Caco-2 (cell line): ENCODE measurements around the gene CROCC2. TPM values are rescaled to one million over a fixed set of nuclear protein-coding genes. Genes with fewer than 3 reads are reported as not detected.

Experiments used
- BruUV-seq: library from RNA; stranded (reverse); fragments of 400-500 nt; replicated peaks from 2 replicates; lab custom pipeline; 2021; lab: Mats Ljungman, UMichigan
- CTCF ChIA-PET: fragments of 300-600 bp; sonication (Branson Sonifier 250); formaldehyde crosslinking; loops from one replicate; lab custom pipeline; 2022; ENCODE audit warnings: antibody characterized with exemption; lab: Charles Lee
- POLR2A ChIA-PET: fragments of 300-600 bp; sonication (Branson Sonifier 250); formaldehyde crosslinking; loops from one replicate; lab custom pipeline; 2022; ENCODE audit warnings: antibody characterized with exemption; lab: Charles Lee
- DNase-seq, 2 experiments: peaks; one replicate each; pipeline versions ENCODE4 v3.0.0 to v3.0.0-alpha.2; 2020 to 2022
- H3K27me3 ChIP-seq: replicated peaks from 2 replicates; pipeline ENCODE4 v1.6.0; 2011; ENCODE audit warnings: low read length; ENCODE audit not compliant: control insufficient read depth, insufficient read depth
- H3K36me3 ChIP-seq: 2 replicates; pipeline ENCODE4 v1.5.1; 2011; ENCODE audit warnings: low read length; ENCODE audit not compliant: control insufficient read depth, insufficient read depth
- H3K4me1 ChIP-seq: fragments of 250-450 bp; sonication (Bioruptor Pico); 2 replicates; pipeline ENCODE4 v1.5.1; 2020; ENCODE audit warnings: mild to moderate bottlenecking
- H3K4me3 ChIP-seq: 2 replicates; pipeline ENCODE4 v1.5.1; 2011; ENCODE audit warnings: low read depth, mild to moderate bottlenecking, control low read depth, low read length
- H3K9me3 ChIP-seq: fragments of 250-450 bp; sonication (Bioruptor Pico); 2 replicates; pipeline ENCODE4 v1.5.1; 2020; ENCODE audit warnings: mild to moderate bottlenecking, moderate library complexity
- H3K27ac Mint-ChIP-seq: one replicate; pipeline ENCODE4 v1.8.0; 2022; ENCODE audit warnings: mixed read lengths; ENCODE audit not compliant: unreplicated experiment
- H3K27me3 Mint-ChIP-seq: one replicate; pipeline ENCODE4 v1.8.0; 2022; ENCODE audit warnings: mixed read lengths; ENCODE audit not compliant: insufficient read depth, unreplicated experiment
- H3K36me3 Mint-ChIP-seq: one replicate; pipeline ENCODE4 v1.8.0; 2022; ENCODE audit warnings: mild to moderate bottlenecking, mixed read lengths; ENCODE audit not compliant: insufficient read depth, unreplicated experiment
- H3K4me1 Mint-ChIP-seq: one replicate; pipeline ENCODE4 v1.8.0; 2022; ENCODE audit warnings: low read depth, mixed read lengths; ENCODE audit not compliant: unreplicated experiment
- H3K4me3 Mint-ChIP-seq: one replicate; pipeline ENCODE4 v1.8.0; 2022; ENCODE audit warnings: mild to moderate bottlenecking, moderate library complexity, mixed read lengths; ENCODE audit not compliant: unreplicated experiment
- H3K9me3 Mint-ChIP-seq: one replicate; pipeline ENCODE4 v1.8.0; 2022; ENCODE audit warnings: mixed read lengths; ENCODE audit not compliant: unreplicated experiment
- CTCF ChIP-seq, 2 experiments: fragments of 200-600 bp in 1 of 2; IDR thresholded peaks; 1 replicate in 1 of 2; 2 replicates in 1 of 2; pipeline versions ENCODE4 v1.5.1 to v1.8.0; 2011 to 2022; ENCODE audit warnings: antibody characterized with exemption in 1 of 2, control low read depth in 1 of 2, inconsistent platforms in 1 of 2, low read depth in 1 of 2, low read length in 1 of 2, mild to moderate bottlenecking in 1 of 2, moderate library complexity in 1 of 2; ENCODE audit not compliant: insufficient read depth in 1 of 2, severe bottlenecking in 1 of 2, unreplicated experiment in 1 of 2
- intact Hi-C: fragments of 100-400 bp; cut with micrococcal nuclease; formaldehyde crosslinking; loops from one replicate; pipeline ENCODE4 v1.10.0; 2022; ENCODE audit not compliant: unreplicated experiment
- total RNA-seq: library from RNA; stranded (reverse); gene quantifications from 2 replicates; pipeline ENCODE4 v1.2.3, GENCODE V29; 2022

CROCC2 gene
- total RNA-seq, 1 experiment from 2014 or later = not detected

- peaks cover 14% of the 10 kb centered on the region for H3K9me3 Mint-ChIP-seq
- H3K36me3 Mint-ChIP-seq = no peaks in the 10 kb centered on the region
- H3K9me3 ChIP-seq = peaks cover 6% of the 10 kb centered on the region
- POLR2A ChIA-PET = no interaction called here
- H3K27me3 ChIP-seq = no peaks in the 10 kb centered on the region
- H3K27me3 Mint-ChIP-seq = peaks cover 4% of the 10 kb centered on the region
- no TSS peak for BruUV-seq
- no peaks in the 10 kb centered on the region for H3K4me1 Mint-ChIP-seq
- no peak for TF ChIP-seq CTCF (IDR thresholded peaks at IDR 0.05; ENCODE audit: insufficient read depth in 1 of 2, low read depth in 1 of 2, low read length in 1 of 2, severe bottlenecking in 1 of 2, unreplicated experiment in 1 of 2)
- no peaks in the 10 kb centered on the region for H3K36me3 ChIP-seq
- no peak for DNase-seq
- no peak overlapping the region for H3K4me3 ChIP-seq
- H3K4me1 ChIP-seq = no peaks in the 10 kb centered on the region
- no peak overlapping the region for H3K27ac Mint-ChIP-seq
- no peak overlapping the region for H3K4me3 Mint-ChIP-seq
- CTCF ChIA-PET = no interaction called here
- intact Hi-C loops = no loop called here
These were observed 96.3 kb downstream of the CROCC2 start for GRCh38 chr2:241002275-241003046.

GRCh38 chr2:241003047-241003360 is 96.9 kb downstream of the CROCC2 start:
- POLR2A ChIA-PET = no interaction called here
- peaks cover 14% of the 10 kb centered on the region for H3K9me3 Mint-ChIP-seq
- no peaks in the 10 kb centered on the region for H3K36me3 Mint-ChIP-seq
- CTCF ChIA-PET = no interaction called here
- Histone ChIP-seq H3K4me3 (no peak overlapping the region), H3K36me3 (no peaks in the 10 kb centered on the region), H3K4me1 (no peaks in the 10 kb centered on the region), H3K27me3 (no peaks in the 10 kb centered on the region), H3K9me3 (peaks cover 6% of the 10 kb centered on the region)
- intact Hi-C loops = no loop called here
- no peak overlapping the region for H3K4me3 Mint-ChIP-seq
- DNase-seq = no peak
- TF ChIP-seq CTCF (IDR thresholded peaks at IDR 0.05; ENCODE audit: insufficient read depth in 1 of 2, low read depth in 1 of 2, low read length in 1 of 2, severe bottlenecking in 1 of 2, unreplicated experiment in 1 of 2) = no peak
- H3K4me1 Mint-ChIP-seq = no peaks in the 10 kb centered on the region
- H3K27me3 Mint-ChIP-seq = peaks cover 4% of the 10 kb centered on the region
- BruUV-seq = no TSS peak
- H3K27ac Mint-ChIP-seq = no peak overlapping the region

- Histone ChIP-seq H3K4me1 (no peaks in the 10 kb centered on the region), H3K36me3 (no peaks in the 10 kb centered on the region), H3K4me3 (no peak overlapping the region), H3K9me3 (peaks cover 6% of the 10 kb centered on the region), H3K27me3 (no peaks in the 10 kb centered on the region)
- CTCF ChIA-PET = no interaction called here
- Mint-ChIP-seq H3K4me1 (no peaks in the 10 kb centered on the region), H3K27ac (no peak overlapping the region), H3K27me3 (peaks cover 4% of the 10 kb centered on the region), H3K9me3 (peaks cover 14% of the 10 kb centered on the region), H3K4me3 (no peak overlapping the region), H3K36me3 (no peaks in the 10 kb centered on the region)
- no peak for TF ChIP-seq CTCF (IDR thresholded peaks at IDR 0.05; ENCODE audit: insufficient read depth in 1 of 2, low read depth in 1 of 2, low read length in 1 of 2, severe bottlenecking in 1 of 2, unreplicated experiment in 1 of 2)
- DNase-seq = no peak
- no TSS peak for BruUV-seq
- intact Hi-C loops = no loop called here
- POLR2A ChIA-PET = no interaction called here
These were observed 97.2 kb downstream of the CROCC2 start for GRCh38 chr2:241003369-241003768.
